Measurements from ENCODE around the gene TIE1. TPM values are rescaled to one million over a fixed set of nuclear protein-coding genes. Genes with fewer than 3 reads are reported as not detected.
"Not testable (repeated sequence)": the region's sequence is repeated elsewhere in the genome, so short reads cannot be mapped to it uniquely, and the experiment has no call there.

TIE1 gene
- total RNA-seq, 1 donor from 2014 or later: 6.5 TPM

DNA sequence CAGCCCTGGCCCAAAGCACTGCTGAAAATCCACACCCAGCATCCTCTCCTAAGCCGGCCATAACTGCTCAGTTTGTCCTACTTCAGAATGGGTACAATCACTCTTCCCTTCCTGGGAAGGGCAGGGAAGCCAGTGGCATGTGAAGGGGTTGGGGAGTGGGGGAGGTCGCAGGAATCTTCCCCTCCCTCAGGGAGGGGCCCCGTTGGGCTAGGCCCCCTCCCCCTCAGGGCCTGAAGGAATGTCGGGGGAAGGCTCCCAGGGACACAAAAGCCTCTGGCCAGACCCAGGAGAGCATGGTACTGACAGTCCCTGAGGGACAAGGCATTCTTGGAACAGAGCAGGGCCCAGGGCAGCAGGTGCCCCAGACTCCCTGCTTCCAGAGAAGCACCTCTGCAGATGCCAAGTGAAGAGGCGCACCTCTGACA lies 65.8 kb downstream of the TIE1 start:
- DNase-seq (ENCODE audit: low read depth): no peak

DNA sequence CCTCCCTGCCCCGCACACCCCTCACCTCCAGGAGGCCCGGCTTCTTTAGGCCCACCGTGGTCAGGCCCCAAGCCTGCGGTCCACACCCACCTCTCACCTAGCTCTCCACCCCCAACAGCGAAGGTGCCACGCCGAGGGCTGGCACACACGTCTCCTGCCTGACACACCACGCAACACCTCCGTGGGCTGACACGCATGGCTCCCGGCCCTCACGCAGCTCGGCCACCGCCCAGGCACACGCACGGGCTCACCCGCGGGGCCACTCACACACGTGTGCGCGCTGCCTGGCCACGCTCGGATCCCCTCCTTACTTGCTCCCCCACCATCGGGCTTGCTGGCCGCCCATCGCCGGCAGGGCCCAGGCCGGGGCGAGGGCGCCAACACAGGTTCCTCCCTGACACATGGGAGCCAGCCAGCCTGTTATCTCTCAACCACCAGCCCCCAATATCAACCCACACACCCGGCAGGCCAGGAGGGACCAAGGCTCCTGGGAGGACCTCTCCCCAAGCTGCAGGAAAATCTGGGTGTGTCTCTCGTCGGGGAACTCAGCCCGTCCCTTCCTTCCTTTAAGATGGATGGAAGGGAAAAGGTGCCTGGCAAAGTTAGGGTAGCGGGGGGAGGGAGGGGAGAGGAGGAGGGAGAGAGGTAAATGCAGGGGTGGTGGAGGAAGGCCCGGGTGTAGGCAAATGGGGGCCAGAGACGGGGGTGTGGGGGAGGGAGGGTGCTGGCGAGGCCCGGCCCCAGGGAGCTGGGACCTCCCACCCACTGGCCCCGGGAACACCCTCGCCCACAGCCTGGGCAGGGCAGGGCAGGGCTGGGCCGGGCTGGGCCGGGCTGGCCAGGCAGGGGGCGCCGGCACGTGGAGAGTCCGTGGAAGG lies 66.5 kb downstream of the TIE1 start:
- TF ChIP-seq, protein P1, sequence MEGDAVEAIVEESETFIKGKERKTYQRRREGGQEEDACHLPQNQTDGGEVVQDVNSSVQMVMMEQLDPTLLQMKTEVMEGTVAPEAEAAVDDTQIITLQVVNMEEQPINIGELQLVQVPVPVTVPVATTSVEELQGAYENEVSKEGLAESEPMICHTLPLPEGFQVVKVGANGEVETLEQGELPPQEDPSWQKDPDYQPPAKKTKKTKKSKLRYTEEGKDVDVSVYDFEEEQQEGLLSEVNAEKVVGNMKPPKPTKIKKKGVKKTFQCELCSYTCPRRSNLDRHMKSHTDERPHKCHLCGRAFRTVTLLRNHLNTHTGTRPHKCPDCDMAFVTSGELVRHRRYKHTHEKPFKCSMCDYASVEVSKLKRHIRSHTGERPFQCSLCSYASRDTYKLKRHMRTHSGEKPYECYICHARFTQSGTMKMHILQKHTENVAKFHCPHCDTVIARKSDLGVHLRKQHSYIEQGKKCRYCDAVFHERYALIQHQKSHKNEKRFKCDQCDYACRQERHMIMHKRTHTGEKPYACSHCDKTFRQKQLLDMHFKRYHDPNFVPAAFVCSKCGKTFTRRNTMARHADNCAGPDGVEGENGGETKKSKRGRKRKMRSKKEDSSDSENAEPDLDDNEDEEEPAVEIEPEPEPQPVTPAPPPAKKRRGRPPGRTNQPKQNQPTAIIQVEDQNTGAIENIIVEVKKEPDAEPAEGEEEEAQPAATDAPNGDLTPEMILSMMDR (IDR thresholded peaks at IDR 0.05; ENCODE audit: insufficient read depth, low read length, poor library complexity, severe bottlenecking): no peak
- H3K4me3 ChIP-seq (ENCODE audit: low read depth, low read length): peak overlapping the region; percentile 84
- no peak for DNase-seq (ENCODE audit: low read depth)
- no peaks in the 10 kb centered on the region for H3K27me3 ChIP-seq (ENCODE audit: control insufficient read depth, insufficient read depth, low read length)
- H3K36me3 ChIP-seq (ENCODE audit: control insufficient read depth, insufficient read depth, low read length): no peaks in the 10 kb centered on the region

More for the DNA sequence above, 65.8 kb downstream of the TIE1 start:
- TF ChIP-seq, protein P1 (IDR thresholded peaks at IDR 0.05; ENCODE audit: insufficient read depth, low read length, poor library complexity, severe bottlenecking): no peak
- Histone ChIP-seq H3K4me3 (ENCODE audit: low read depth, low read length) (peak overlapping the region; percentile 84), H3K36me3 (ENCODE audit: control insufficient read depth, insufficient read depth, low read length) (no peaks in the 10 kb centered on the region), H3K27me3 (ENCODE audit: control insufficient read depth, insufficient read depth, low read length) (no peaks in the 10 kb centered on the region)

DNA sequence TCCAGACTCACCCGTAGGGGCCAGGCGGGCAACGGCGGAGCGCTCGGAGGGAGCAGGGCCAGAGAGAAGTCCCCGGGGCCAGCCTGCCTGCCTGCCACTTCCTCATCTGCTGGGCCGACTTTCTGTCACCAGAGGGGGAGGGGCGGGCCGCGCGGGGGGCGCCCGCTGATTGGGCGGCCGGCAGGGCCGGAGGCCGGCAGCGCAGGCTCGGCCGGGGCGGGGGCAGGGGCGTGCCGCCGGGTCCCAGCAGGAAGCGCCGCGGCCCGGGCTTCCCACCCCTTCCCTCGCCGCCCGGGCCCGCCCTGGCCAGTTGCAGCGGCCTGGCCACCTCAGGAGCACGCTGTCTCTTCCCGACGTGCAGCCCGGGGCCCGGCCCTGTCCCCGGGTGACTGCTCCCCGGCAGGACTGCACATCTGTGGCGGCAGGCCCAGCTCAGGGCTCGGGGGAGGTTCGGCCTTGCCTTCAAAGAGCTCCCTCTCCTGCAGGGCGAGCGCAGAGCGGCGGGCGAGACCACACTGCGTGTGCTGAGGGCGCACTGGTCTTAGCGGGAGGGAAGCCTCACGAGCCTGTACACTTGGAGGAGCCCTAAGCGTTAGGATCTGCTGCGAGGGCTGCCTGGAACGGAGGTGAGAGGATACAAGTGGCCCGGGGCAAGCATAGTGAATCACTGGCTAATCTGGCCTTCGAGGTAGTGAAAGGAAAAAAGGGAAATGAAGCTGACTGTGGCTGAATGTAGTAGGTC lies 67.3 kb downstream of the TIE1 start, which contains the start of gene ELOVL1:
ELOVL1 (minus strand) TSS at position 108 of the 742 bp plus-strand sequence. CDS start 2,402 bp downstream, outside the sequence.
- Histone ChIP-seq H3K36me3 (ENCODE audit: control insufficient read depth, insufficient read depth, low read length) (no peaks in the 10 kb centered on the region), H3K4me3 (ENCODE audit: low read depth, low read length) (peak within 1 kb of the TSS; percentile 84), H3K27me3 (ENCODE audit: control insufficient read depth, insufficient read depth, low read length) (no peaks in the 10 kb centered on the region)
- DNase-seq (ENCODE audit: low read depth): no peak
- TF ChIP-seq, protein P1 (IDR thresholded peaks at IDR 0.05; ENCODE audit: insufficient read depth, low read length, poor library complexity, severe bottlenecking): peak; percentile 30

DNA sequence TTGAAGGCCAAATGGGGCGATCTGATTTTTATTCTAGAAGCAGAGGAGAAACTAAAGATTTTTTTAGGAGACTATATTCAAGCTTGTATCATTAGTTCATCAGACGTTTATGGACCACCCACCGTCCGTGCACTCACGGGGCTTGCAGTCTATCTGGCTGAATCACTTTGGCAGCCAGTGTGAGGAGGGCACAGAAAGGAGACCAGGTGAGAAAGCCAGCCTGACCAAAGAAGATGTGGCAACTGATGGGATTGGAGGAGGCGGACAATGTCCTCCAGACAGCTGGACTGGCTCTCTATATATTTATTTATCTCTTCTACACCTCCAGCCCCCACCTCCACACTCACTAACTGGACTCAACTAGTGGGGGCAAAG lies 67.9 kb downstream of the TIE1 start:
- H3K4me3 ChIP-seq (ENCODE audit: low read depth, low read length): peak overlapping the region; percentile 84
- H3K36me3 ChIP-seq (ENCODE audit: control insufficient read depth, insufficient read depth, low read length): no peaks in the 10 kb centered on the region
- H3K27me3 ChIP-seq (ENCODE audit: control insufficient read depth, insufficient read depth, low read length): no peaks in the 10 kb centered on the region
- DNase-seq (ENCODE audit: low read depth): no peak
- TF ChIP-seq, protein P1 (IDR thresholded peaks at IDR 0.05; ENCODE audit: insufficient read depth, low read length, poor library complexity, severe bottlenecking): no peak

DNA sequence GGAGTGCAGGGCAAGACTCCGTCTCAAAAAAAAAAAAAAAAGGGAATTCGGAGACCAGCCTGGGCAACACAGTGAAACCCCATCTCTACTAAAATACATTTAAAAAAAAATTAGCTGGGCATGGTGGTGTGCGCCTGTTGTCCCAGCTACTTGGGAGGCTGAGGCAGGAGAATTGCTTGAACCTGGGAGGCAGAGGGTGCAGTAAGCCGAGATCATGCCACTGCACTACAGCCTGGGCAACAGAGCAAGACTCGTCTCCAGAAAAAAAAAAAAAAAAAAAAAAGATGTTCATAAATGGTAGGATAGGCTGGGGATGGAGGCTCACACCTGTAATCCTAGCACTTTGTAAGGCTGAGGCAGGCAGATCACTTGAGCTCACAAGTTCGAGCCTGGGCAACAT lies 69.0 kb downstream of the TIE1 start:
- DNase-seq (ENCODE audit: low read depth); H3K27me3 ChIP-seq (ENCODE audit: control insufficient read depth, insufficient read depth, low read length); H3K4me3 ChIP-seq (ENCODE audit: low read depth, low read length): not testable (repeated sequence)

GRCh38 chr1:43370564-43370963 lies 69.8 kb downstream of the TIE1 start:
- H3K36me3 ChIP-seq (ENCODE audit: control insufficient read depth, insufficient read depth, low read length): no peaks in the 10 kb centered on the region
- no peak overlapping the region for H3K4me3 ChIP-seq (ENCODE audit: low read depth, low read length)
- no peaks in the 10 kb centered on the region for H3K27me3 ChIP-seq (ENCODE audit: control insufficient read depth, insufficient read depth, low read length)
- DNase-seq (ENCODE audit: low read depth): no peak
- TF ChIP-seq, protein P1 (IDR thresholded peaks at IDR 0.05; ENCODE audit: insufficient read depth, low read length, poor library complexity, severe bottlenecking): no peak

More for the DNA sequence above, 69.0 kb downstream of the TIE1 start:
- not testable (repeated sequence) for H3K36me3 ChIP-seq (ENCODE audit: control insufficient read depth, insufficient read depth, low read length)

Data from kidney epithelial cell (primary cell).